H1 (cell line): ENCODE data around the gene PDIA6. TPM values are rescaled to one million over a fixed set of nuclear protein-coding genes. Genes with fewer than 3 reads are reported as not detected.

ENCODE experiments used
- SP4 ChIP-seq: IDR thresholded peaks from 2 replicates; pipeline ENCODE4 v1.6.1; 2012; ENCODE audit warnings: low read length, inconsistent platforms
- polyA plus RNA-seq, 7 experiments: library from polyadenylated mRNA; depleted of rRNA in 3 of 7; stranded (reverse) in 5 of 7; unstranded in 2 of 7; fragments of >200 nt in 5 of 7; fragments of 200-250 nt in 2 of 7; gene quantifications; 1 replicate in 5 of 7; 2 replicates in 1 of 7; 4 replicates in 1 of 7; pipeline versions ENCODE4 v1.2.1 to v1.2.3, GENCODE V29; 2011 to 2013; ENCODE audit warnings: missing spikeins in 2 of 7, mixed read lengths in 2 of 7
- total RNA-seq: library from RNA; stranded (reverse); fragmentation: NEBNext Ultra II Directional; extraction: Animal tissue kit (Norgen Biotek cat#: 25700); gene quantifications from 2 replicates; pipeline ENCODE4 v1.2.1, GENCODE V29; 2021

PDIA6 gene
- total and polyA plus RNA-seq, 2 of the 8 experiments (the other 6 are each of a cell fraction or from before 2014, with no cell fraction given): 181 to 384 TPM

DNA sequence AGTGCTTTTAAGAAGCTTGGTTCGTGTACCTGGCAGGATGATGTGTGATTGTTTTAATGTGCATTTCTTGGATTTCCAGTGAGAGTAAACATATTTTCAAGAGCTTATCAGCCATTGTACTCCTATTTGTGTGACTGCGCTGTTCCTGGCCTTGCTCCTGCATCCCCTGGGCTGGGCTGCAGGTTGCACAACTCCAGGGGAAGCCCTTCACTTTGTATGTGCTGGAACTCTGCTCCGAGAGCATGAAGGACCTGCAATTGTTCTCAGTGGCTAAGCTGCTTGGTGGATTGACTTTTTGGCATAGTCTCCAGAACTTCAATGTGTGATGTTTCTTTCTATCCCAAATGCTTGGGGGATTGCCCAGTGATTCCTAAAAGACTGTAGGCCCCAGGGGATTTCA lies 72.4 kb downstream of the PDIA6 start (continued):
- TF ChIP-seq SP4: no peak
- TF ChIP-seq, all 59 proteins: peak for 0
